ENCODE measurements around the gene BTBD3.

DNA sequence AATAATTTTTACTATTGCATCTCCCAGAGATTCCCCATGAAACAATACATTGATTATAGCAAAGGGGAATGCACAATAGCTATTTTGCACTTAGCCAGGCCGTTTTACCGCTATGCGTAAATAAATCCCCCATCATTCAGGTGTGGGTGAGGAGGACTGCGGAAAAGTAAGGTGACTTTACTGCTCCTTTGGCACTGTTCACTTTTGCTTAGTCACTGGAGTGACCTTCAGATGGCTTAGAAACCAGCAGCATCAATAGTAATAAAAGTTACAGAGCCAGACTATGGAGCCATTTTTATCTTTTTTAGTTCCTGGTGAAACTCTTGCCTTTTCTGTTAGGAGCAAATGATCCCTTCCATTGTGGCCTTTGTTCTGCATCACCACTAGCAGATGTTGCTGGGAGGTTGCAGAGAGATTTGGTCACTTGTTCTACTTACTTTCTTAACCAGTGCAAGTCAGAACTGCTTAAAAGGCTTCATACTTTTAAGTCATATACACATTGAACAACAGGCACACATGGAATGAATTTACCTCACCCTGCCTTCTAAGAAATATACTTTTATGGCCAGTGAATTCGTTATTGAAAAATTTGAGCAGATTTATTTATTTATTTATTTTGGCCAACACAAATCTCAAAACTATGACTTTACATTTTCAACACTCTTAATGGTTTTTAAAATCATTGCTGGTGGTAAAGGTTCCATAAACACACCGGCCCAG is 12.1 kb upstream of the BTBD3 start:
- no peak for TF ChIP-seq CTCF (IDR thresholded peaks at IDR 0.05; ENCODE audit: insufficient read depth, low read length, poor library complexity, severe bottlenecking)
- TF ChIP-seq EZH2phosphoT487 (conservative IDR thresholded peaks at IDR 0.05; ENCODE audit: low read length) = no peak

All from SU-DHL-6 (cell line).